Smooth muscle cell (in vitro differentiated cells): ENCODE data around the gene GAPDHS. TPM values are rescaled to one million over a fixed set of nuclear protein-coding genes. Genes with fewer than 3 reads are reported as not detected.
A peak's percentile ranks its signal among the peaks of the same experiment; 100 is the strongest.

Source experiments
- DNase-seq: peaks from one replicate; lab custom pipeline; 2025; ENCODE audit not compliant: unreplicated experiment; lab: John Stamatoyannopoulos, UW
- H2AFZ ChIP-seq: fragments of 200-600 bp; sonication (generic); 2 replicates; pipeline ENCODE4 v1.6.0; 2016; ENCODE audit warnings: antibody characterized with exemption, low read depth, mild to moderate bottlenecking
- H3F3A ChIP-seq: fragments of 200-600 bp; sonication (generic); 2 replicates; pipeline ENCODE4 v1.6.0; 2017; ENCODE audit warnings: antibody characterized with exemption, low read depth
- H3K27ac ChIP-seq: fragments of 200-600 bp; sonication (generic); 2 replicates; pipeline ENCODE4 v1.5.1; 2016; ENCODE audit warnings: low read depth, mild to moderate bottlenecking
- H3K27me3 ChIP-seq: fragments of 200-600 bp; sonication (generic); 2 replicates; pipeline ENCODE4 v1.6.1; 2016; ENCODE audit warnings: low read depth, mild to moderate bottlenecking
- H3K36me3 ChIP-seq: fragments of 200-600 bp; sonication (generic); 2 replicates; pipeline ENCODE4 v1.5.1; 2016; ENCODE audit warnings: low read depth
- H3K4me1 ChIP-seq: fragments of 200-600 bp; sonication (generic); 2 replicates; pipeline ENCODE4 v1.5.1; 2016; ENCODE audit warnings: low read depth
- H3K4me2 ChIP-seq: fragments of 200-600 bp; sonication (generic); 2 replicates; pipeline ENCODE4 v1.6.0; 2016; ENCODE audit warnings: mild to moderate bottlenecking
- H3K4me3 ChIP-seq: fragments of 200-600 bp; sonication (generic); 2 replicates; pipeline ENCODE4 v1.5.1; 2016; ENCODE audit warnings: mild to moderate bottlenecking
- H3K79me2 ChIP-seq: fragments of 200-600 bp; sonication (generic); 2 replicates; pipeline ENCODE4 v1.6.0; 2016; ENCODE audit warnings: low read depth, mild to moderate bottlenecking
- H3K9ac ChIP-seq: fragments of 200-600 bp; sonication (generic); 2 replicates; pipeline ENCODE4 v1.6.0; 2016; ENCODE audit warnings: low read depth
- H3K9me3 ChIP-seq: fragments of 200-600 bp; sonication (generic); replicated peaks from 2 replicates; pipeline ENCODE4 v1.5.1; 2016; ENCODE audit warnings: low read depth
- H4K20me1 ChIP-seq: fragments of 200-600 bp; sonication (generic); 2 replicates; pipeline ENCODE4 v1.6.0; 2016; ENCODE audit warnings: low read depth
- WGBS: methylation state at CpG from one replicate; pipeline ENCODE4 v1.1.7; 2016; ENCODE audit warnings: low lambda C conversion rate; 5-methylcytosine and 5-hydroxymethylcytosine counted together
- polyA plus RNA-seq: library from polyadenylated mRNA; unstranded; fragments of >200 nt; fragmentation: Nextera tagmentation; extraction: Ambion mirVana; gene quantifications from 2 replicates; pipeline ENCODE4 v1.2.1, GENCODE V29; 2016
- total RNA-seq: library from RNA; depleted of rRNA; stranded (reverse); fragments of >200 nt; gene quantifications from 2 replicates; pipeline ENCODE4 v1.2.3, GENCODE V29; 2014
- TF ChIP-seq, protein P1 (sequence below): fragments of 200-600 bp; sonication (generic); IDR thresholded peaks from 2 replicates; pipeline ENCODE4 v1.5.1; 2017; ENCODE audit warnings: borderline replicate concordance, mild to moderate bottlenecking, antibody characterized with exemption; ENCODE audit not compliant: insufficient read depth, poor library complexity, severe bottlenecking

GAPDHS gene
- total and polyA plus RNA-seq, 2 experiments from 2014 or later, result 0.16 TPM; not detected in 1

DNA sequence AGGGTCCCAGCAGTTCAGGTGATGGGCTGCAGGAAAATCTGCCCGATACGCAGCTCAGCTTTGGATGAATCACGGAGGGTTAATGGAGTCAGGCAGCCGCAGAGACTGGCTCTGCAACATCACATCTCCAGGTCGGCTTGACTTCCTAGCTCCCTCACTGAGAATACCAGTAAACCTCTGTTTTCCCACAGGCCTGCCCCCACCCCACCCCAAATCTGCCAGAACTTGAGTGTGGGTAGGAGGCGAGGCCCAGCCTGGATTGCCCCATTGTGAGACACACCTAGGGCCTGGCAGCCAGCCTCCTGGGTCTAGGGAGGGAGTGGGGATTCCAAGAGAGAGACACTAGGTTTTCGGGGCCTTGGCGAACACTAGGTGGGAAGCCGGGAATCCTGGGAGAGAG lies 39.3 kb upstream of the GAPDHS start:
- TF ChIP-seq, protein P1, sequence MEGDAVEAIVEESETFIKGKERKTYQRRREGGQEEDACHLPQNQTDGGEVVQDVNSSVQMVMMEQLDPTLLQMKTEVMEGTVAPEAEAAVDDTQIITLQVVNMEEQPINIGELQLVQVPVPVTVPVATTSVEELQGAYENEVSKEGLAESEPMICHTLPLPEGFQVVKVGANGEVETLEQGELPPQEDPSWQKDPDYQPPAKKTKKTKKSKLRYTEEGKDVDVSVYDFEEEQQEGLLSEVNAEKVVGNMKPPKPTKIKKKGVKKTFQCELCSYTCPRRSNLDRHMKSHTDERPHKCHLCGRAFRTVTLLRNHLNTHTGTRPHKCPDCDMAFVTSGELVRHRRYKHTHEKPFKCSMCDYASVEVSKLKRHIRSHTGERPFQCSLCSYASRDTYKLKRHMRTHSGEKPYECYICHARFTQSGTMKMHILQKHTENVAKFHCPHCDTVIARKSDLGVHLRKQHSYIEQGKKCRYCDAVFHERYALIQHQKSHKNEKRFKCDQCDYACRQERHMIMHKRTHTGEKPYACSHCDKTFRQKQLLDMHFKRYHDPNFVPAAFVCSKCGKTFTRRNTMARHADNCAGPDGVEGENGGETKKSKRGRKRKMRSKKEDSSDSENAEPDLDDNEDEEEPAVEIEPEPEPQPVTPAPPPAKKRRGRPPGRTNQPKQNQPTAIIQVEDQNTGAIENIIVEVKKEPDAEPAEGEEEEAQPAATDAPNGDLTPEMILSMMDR, result no peak

DNA sequence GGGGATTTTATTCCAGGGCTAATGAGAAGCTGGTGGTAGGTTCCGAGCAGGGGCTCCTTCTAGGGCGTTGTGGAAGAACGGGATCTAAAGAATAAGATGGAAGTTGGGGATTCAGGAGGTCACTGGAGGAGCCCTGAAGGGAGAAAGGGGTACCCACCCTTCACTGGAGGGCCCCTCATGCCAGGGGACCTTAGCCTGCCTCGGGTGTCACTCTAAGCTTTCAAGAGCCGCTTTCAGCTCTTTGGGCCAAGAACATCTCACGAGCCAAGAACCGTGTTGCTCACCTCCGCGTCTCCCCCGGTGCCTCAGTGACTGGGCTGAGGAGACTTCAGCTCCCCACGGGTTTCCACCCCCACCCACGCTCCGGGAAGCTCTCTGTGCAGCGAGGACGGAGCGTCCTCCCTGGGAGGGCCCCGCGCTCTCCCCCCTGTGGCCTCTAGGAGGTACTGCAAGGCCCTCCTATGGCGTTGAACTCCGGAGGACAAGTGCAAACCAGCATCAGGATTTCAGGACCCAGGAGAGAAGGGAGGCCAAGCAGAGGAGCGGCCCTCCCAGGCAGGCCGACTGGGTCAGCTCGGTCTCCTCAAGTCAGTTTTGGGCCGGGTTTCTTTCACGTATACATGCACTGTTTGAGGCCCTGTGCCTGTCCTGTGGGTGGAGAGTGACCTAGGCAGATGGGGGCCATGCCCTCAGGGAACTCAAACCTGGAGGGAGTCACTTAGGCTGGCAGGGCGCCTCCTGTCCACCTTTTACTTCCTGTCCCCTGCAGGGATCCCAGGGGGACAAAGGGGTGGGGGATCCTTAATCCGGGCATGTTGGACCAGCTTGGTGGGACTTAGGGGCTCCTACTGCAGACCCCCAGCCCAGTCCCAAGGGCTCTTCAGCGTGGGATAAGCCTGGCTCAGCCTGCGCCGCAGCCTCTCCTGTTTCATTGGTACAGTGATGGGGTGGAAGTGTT lies 37.9 kb upstream of the GAPDHS start:
- H4K20me1 ChIP-seq, result no peaks in the 10 kb centered on the region
- no peaks in the 10 kb centered on the region for H3K9me3 ChIP-seq
- WGBS, result 33% methylated on average over 30 of the region's 30 CpGs
- TF ChIP-seq, protein P1, result peak; percentile 96
- H3K79me2 ChIP-seq, result no peaks in the 10 kb centered on the region
- no peaks in the 10 kb centered on the region for H3F3A ChIP-seq
- H3K4me2 ChIP-seq, result peak overlapping the region; percentile 72
- no peaks in the 10 kb centered on the region for H3K36me3 ChIP-seq
- H3K9ac ChIP-seq, result no peak overlapping the region
- peak; percentile 17 for DNase-seq
- H3K27ac ChIP-seq, result no peak overlapping the region
- H2AFZ ChIP-seq, result peak overlapping the region; percentile 33
- H3K4me1 ChIP-seq, result no peaks in the 10 kb centered on the region
- no peak overlapping the region for H3K4me3 ChIP-seq
- no peaks in the 10 kb centered on the region for H3K27me3 ChIP-seq

More for the DNA sequence above, 39.3 kb upstream of the GAPDHS start:
- no peaks in the 10 kb centered on the region for H4K20me1 ChIP-seq
- no peak overlapping the region for H3K27ac ChIP-seq
- no peaks in the 10 kb centered on the region for H3K4me1 ChIP-seq
- no peak overlapping the region for H2AFZ ChIP-seq
- H3K4me2 ChIP-seq, result no peak overlapping the region
- no peaks in the 10 kb centered on the region for H3K36me3 ChIP-seq
- H3K9ac ChIP-seq, result no peak overlapping the region
- H3F3A ChIP-seq, result no peaks in the 10 kb centered on the region
- 87% methylated on average over 9 of the region's 9 CpGs for WGBS
- no peak for DNase-seq
- H3K79me2 ChIP-seq, result no peaks in the 10 kb centered on the region
- no peaks in the 10 kb centered on the region for H3K9me3 ChIP-seq
- H3K4me3 ChIP-seq, result no peak overlapping the region
- no peaks in the 10 kb centered on the region for H3K27me3 ChIP-seq

DNA sequence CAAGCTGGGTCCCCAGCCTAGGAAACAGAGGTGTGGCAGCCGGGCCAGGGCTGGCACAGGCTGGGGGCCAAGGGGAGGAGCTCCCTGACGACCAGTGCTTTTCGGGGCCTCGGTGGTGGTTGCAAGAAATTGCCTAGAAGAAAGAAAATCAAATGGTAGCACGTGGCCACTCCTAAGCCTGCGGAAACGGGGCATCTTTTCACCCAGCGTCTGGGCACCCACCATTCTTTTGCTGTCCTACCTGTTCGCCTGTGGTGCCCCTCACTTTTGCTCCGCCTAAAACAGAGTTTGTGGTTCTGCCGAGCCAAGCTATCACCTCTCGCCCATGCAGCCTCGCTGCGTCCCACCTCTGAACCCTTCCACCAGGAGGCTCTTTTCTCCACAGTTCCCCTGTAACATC lies 35.9 kb upstream of the GAPDHS start:
- Histone ChIP-seq H4K20me1 (no peaks in the 10 kb centered on the region), H3K9me3 (no peaks in the 10 kb centered on the region), H3K27ac (no peak overlapping the region), H3F3A (no peaks in the 10 kb centered on the region), H3K79me2 (no peaks in the 10 kb centered on the region), H2AFZ (no peak overlapping the region), H3K4me1 (no peaks in the 10 kb centered on the region), H3K4me3 (no peak overlapping the region), H3K4me2 (no peak overlapping the region), H3K9ac (no peak overlapping the region), H3K27me3 (no peaks in the 10 kb centered on the region), H3K36me3 (no peaks in the 10 kb centered on the region)
- TF ChIP-seq, protein P1, result no peak
- 85% methylated on average over 14 of the region's 14 CpGs for WGBS
- no peak for DNase-seq
